Measurements from ENCODE around the gene HSDL2.
"Not testable (repeated sequence)": the region's sequence is repeated elsewhere in the genome, so short reads cannot be mapped to it uniquely, and the experiment has no call there.

HSDL2 gene

DNA sequence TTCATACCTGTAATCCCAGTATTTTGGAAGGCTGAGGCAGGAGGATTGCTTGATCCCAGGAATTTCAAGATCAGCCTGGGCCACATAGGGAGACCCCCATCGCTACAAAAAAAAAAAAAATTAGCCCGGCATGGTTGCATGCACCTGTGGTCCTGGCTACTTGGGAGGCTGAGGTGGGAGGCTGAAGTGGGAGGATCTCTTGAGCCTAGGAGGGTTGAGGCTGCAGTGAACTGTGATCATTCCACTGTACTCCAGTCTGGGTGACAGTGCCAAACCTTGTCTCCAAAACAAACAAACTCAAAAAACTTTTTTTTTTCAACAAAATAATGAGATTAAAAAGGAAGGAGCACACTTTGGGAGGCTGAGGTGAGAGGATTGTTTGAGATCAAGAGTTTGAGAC, 120.9 kb downstream of the HSDL2 start:
- DNase-seq (ENCODE audit: low read depth, low spot score) = no peak

DNA sequence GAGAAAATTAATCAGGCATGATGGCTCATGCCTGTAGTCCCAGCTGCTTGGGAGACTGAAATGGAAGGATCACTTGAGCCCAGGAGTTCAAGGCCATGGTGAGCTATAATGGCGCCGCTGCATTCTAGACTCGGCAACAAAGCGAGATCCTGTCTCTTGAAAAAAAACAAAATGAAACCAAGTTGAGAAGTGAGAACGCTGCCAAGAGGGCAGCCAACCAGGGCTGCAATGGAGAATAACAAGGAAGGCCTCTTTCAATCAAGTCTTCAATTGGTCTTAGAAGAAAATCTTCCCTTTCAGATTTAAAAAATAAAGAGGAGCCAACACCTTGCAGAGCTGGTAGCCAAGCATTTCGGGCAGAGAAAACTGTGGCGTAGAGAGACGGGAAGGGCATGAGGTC, 121.4 kb downstream of the HSDL2 start:
- DNase-seq (ENCODE audit: low read depth, low spot score) = no peak

DNA sequence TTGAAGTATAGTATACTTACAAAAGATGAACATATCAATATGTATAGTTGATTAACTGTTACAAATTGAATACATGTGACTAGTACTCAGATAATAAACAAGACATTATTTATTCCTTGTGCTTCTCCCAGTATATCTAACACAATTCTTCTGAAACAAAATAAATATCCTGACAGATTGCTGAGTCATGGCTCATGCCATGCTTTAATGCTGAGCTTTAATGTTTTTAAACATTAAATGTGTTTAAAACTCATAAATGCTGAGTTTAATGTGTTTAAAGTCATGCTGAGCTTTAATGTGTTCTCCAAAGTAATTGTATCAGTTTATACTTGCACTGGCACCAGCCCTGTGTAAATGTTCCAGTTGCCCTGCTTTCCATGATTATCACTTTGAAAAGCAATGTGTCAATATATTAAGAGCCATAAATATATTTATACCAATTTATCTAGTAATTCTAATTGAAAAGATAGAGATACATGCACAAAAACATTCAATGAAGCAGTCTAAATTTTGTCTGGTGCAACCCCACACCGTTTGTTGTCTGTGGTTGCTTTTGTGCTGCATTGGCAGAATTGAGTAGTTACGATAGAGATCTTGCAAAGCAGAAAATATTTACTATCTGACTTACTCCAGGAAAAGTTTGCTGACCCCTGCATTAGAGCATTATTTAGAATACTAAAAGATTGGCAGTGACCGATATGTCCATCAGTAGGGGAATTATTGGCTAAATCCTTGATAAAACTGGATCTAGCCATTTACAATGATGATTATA, 122.5 kb downstream of the HSDL2 start:
- DNase-seq (ENCODE audit: low read depth, low spot score) = no peak

DNA sequence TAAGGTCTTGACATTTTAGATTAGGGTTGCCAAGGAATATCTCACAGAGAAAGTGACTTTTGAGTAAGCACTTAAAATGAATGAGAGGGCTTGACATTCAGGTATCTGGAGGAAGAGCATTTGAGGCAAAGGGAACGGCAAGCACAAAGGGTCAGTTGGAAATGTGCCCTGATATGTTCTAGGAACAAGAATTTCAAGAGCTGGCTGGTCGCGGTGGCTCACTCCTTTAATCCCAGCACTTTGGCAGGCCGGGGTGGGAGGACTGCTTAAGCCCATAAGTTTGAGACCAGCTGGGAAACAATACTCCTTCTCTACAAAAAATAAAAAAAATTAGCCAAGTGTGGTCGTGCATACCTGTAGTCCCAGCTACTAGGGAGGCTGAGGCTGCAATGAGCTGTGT, 123.3 kb downstream of the HSDL2 start:
- no peak for DNase-seq (ENCODE audit: low read depth, low spot score)

DNA sequence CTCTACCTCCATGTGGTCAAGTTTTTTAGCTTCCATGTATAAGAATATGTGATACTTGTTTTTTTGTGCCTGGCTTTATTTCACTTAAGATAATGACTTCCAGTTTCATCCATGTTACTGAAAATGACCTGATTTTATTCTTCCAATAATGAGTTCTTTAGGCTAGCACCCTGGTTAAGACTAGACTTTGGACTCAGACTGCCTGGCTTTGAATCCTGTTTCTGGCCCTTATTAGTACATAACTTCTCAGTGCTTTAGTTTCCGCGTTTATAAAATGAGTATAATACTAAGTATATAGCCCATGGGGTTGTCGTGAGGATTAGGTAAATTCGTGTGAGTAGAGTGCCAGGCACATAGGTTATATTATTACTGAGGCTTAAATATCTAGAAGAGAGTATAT, 125.2 kb downstream of the HSDL2 start:
- no peak for DNase-seq (ENCODE audit: low read depth, low spot score)

DNA sequence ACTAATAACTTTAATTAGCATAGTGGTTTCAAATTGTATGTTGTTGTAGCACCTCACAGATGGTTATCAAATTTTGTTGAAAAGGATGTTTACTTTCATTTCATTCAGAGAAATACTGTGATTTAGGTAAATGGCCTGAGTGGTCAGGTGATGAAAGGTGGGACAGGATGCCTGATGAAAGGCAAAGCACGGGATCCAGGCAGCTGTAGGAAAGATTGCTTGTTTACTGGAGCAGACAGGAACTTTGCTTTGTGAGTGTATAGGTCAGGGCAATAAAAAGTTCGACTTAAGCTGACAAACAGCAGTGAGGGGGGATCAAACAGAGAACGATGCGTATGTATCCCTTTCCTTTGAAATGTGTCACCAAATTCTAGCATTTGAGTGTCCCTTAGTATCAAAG, 125.7 kb downstream of the HSDL2 start:
- DNase-seq (ENCODE audit: low read depth, low spot score) = no peak

DNA sequence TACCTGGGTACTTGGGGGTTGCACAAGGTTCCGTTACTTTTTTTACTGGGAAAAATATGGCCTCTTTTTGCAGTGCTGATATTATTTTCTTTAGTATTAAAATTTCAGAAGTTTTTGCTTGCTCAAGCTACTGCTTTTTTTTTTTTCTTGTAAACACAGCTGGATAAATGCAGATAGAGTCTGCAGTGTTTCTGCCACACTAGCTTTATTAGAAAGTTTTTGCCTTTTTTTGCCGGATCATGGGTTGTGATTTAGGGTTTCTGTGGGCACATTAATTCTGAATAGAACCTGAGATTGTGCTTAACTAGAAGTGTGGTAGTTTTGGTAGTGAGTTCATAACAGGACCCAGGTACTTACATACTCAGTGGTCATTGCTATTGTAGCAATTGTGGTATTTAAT, 126.7 kb downstream of the HSDL2 start:
- no peak for DNase-seq (ENCODE audit: low read depth, low spot score)

DNA sequence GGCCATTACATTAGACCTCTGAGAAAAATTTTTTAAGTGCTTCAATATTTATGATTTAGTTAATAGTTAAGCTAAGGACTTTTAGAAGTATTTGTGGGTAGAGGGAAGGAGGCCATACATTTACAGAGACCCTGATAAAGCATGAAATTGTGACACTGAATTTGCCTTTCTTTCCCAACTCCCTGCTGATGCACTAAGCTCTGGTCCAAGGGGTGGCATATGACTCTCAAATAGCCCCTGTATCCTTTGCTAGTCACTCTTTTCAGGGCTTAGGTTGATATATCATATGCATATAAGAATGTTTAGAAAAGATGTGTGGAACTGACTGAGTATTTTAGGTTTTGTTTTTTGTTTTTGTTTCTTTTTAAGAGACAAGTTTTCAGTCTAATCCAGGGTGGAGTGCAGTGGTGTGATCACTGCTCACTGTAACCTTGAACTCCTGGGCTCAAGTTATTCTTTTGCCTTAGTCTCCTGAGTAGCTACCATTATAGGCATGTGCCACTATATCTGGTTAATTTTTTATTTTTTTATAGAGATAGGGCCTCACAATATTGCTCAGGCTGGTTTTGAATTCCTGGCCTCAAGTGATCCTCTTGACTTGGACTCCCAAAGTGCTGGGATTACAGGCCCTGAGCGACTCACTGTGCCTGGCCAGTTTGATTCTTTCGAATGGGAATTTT, 127.2 kb downstream of the HSDL2 start:
- no peak for DNase-seq (ENCODE audit: low read depth, low spot score)

DNA sequence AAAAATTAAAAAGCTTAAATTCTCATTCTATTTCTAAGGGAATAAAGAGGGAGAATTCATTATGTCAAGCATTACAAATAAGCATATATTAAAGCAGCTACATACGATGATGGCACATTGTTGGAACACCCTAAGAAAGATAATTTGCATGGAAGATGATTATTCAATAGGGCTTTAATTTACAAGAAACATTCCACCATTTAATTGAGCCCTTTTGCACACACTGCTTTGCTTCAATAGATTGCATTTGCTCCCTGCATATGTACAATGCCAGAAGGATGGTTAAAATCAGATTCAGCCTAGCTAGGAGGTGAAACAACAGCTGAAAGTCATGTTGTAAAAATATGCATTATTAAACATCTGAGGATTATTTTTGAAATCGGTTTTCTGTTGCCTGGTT, 128.5 kb downstream of the HSDL2 start:
- no peak for DNase-seq (ENCODE audit: low read depth, low spot score)

DNA sequence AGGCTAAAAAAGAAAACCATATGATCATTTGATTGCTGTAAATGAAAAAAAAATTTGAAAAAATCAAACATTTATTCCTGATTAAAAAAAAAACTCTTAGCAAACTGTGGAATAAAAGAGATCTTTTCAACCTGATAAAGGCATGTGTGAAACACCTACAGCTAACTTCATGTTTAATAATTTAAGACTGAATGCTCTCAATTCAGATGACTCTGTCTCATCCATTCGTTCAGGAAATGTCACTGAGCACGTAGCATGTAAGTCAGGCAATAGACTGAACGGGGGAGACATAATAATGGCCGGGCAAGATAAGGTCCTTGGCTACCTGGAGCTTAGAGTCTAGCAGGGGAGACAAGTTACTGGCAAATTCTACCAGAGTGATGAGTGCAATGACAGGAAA, 132.5 kb downstream of the HSDL2 start:
- DNase-seq (ENCODE audit: low read depth, low spot score) = not testable (repeated sequence)

DNA sequence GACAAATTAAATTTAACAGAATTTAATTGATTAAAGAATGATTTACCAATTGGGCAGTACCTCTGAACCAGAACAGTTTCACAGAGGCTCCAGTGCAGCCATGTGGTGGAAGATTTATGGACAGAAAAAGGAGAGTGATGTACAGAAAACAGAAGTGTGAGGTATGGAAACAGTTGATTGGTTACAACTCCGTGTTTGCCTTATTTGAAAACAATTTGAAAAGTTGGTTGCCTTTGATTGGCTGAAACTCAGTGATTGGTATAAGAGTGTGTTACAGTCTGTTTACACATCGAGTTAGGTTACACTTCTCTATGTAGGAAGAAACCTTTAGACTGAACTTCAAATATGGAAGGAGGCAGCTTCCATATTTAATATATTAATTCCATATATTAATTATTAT, 136.9 kb downstream of the HSDL2 start:
- DNase-seq (ENCODE audit: low read depth, low spot score) = no peak

DNA sequence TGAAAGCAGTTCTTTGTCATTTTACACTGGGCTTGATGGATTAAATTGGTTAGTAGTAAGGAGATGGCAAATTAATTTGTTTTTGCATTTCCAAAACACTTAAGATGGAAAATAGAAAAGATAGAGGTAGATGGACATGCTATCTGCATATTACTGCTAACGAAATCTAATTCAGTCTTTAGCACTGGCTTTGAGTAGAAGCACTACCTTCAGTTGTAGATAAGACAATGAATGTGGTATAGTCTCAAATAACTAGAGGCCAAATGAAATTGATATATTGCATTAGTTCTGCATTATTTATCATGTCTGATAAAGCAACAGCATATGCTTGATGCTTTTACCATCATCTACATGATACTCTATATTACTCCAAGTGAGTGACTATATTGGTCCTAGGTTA, 140.2 kb downstream of the HSDL2 start:
- DNase-seq (ENCODE audit: low read depth, low spot score) = no peak

DNA sequence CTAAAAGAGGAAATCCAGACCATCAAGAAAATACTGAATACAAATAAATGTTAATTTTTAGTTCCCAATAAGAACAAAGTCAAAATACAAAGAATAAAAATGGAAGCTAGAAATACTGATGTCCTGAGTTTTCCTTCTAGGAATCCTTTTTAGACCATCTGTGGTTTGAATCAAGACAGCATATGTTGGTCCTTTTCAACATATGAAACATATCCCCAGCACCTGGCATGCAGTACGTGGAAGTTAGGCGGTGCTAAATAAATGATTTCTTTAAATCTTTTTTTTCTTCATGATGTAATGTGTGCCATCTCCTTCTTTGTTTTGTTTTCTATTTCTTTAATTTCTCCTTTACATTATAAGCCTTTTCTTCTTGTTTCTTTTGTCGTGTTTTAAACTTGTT, 140.7 kb downstream of the HSDL2 start:
- no peak for DNase-seq (ENCODE audit: low read depth, low spot score)

Data from activated naive CD8-positive, alpha-beta T cell treated with anti-CD3 and anti-CD28 coated beads, Interleukin-2, amount 50 U/mL, for 16 hours (primary cell).